Measurements from ENCODE around the gene YKT6. TPM values are rescaled to one million over a fixed set of nuclear protein-coding genes. Genes with fewer than 3 reads are reported as not detected.

YKT6 gene
- total and polyA plus RNA-seq, 2 donors = 25.3 to 58.0 TPM

DNA sequence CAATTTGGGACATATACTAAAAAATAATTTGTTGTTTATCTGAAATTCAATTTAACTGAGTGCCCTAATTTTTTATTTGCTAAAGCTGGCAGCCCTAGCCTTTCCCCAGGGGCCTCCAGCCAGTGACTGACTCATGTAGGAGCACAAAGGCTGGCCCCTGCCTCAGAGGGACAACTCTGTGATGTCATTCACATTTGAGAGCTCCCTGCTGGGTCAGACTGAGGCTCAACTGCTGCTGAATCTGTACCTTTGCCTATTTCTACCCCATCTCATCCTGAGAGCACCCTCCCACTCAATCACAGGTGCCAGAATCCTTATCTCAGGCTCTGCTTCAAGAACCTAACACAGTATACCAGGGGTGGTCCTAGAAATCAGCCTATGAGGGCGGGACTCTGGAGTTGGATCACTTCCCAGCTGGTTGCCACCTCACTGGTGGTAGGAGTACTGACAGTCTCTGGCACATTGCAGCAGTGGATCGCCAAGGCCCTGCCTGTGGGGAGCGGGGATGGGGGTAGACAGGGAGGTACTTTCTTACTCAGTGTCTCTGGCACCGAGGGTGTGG is 23.1 kb upstream of the YKT6 start:
- Histone ChIP-seq H3K4me3 (ENCODE audit: low read depth, low read length) (no peak overlapping the region), H3K36me3 (ENCODE audit: insufficient read depth) (no peaks in the 10 kb centered on the region), H3K4me1 (ENCODE audit: insufficient read depth) (no peaks in the 10 kb centered on the region), H3K27ac (ENCODE audit: low read depth) (no peak overlapping the region)
- no peak for DNase-seq (ENCODE audit: extremely low spot score)
- WGBS = 75% methylated on average over 4 of the region's 4 CpGs

DNA sequence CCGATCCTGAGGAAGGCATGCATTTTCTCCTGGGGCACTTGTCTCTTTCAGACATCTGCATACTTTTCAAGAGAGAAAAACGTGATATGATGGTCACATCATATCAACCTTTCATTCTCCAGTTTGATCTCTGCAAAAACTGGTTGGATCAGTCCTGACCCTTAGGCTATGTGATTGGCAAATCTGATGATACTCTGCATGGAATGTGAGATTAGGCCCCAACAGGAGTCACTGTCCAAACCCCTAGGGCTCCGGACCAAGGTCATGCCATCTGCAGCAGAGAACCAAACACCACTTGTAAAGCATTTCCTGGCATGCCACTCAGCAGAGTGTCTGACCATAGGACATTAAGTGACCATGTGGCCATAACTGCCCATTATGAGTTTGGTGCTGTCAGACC is 20.1 kb upstream of the YKT6 start:
- DNase-seq (ENCODE audit: extremely low spot score) = no peak
- H3K4me1 ChIP-seq (ENCODE audit: insufficient read depth) = no peaks in the 10 kb centered on the region
- no peak overlapping the region for H3K27ac ChIP-seq (ENCODE audit: low read depth)
- H3K36me3 ChIP-seq (ENCODE audit: insufficient read depth) = no peaks in the 10 kb centered on the region
- WGBS = 51% methylated on average over 3 of the region's 3 CpGs
- H3K4me3 ChIP-seq (ENCODE audit: low read depth, low read length) = no peak overlapping the region

DNA sequence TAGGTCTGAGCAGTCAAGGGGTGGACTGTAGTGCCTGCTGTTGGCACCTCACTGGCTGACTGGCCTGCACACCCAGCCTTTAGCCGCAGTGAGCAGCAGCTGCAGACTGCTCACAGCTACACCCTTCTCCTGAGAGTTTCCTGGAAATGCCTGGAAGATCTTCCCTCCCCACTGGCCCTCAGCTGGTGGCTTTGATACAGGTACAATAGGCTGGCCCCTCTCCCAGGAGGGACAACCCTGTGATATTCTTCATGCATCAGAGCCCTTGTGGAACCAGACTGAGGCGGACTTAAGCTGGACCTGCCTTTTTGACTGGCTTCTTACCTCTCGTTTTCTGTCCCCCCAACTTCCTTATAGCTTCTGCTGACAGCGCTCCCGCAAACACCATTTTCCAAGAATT is 18.0 kb upstream of the YKT6 start:
- 81% methylated on average over 5 of the region's 5 CpGs for WGBS
- Histone ChIP-seq H3K4me1 (ENCODE audit: insufficient read depth) (no peaks in the 10 kb centered on the region), H3K27ac (ENCODE audit: low read depth) (no peak overlapping the region), H3K36me3 (ENCODE audit: insufficient read depth) (no peaks in the 10 kb centered on the region), H3K4me3 (ENCODE audit: low read depth, low read length) (no peak overlapping the region)
- DNase-seq (ENCODE audit: extremely low spot score) = no peak

DNA sequence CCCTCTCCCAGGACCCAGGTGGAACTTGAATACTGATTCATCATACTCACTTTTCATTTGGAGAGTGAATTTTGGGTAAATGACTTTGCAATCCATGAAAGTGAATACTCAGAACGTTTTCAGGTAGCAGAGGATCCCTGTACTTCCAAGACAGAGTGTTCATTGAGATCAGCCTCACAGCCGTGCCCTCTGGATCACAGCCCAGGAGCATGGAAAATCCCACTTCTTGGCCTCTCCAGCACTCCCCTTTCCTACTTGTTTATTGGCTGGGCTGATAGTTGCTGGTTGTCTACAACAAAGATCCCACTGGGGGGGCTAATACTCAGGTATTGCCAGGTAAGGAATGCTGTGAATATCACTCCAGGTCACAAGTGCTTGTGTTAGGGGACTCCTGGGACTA is 17.4 kb upstream of the YKT6 start:
- Histone ChIP-seq H3K4me1 (ENCODE audit: insufficient read depth) (no peaks in the 10 kb centered on the region), H3K4me3 (ENCODE audit: low read depth, low read length) (no peak overlapping the region), H3K27ac (ENCODE audit: low read depth) (no peak overlapping the region), H3K36me3 (ENCODE audit: insufficient read depth) (no peaks in the 10 kb centered on the region)
- WGBS = 27% methylated on average over 2 of the region's 2 CpGs
- no peak for DNase-seq (ENCODE audit: extremely low spot score)

DNA sequence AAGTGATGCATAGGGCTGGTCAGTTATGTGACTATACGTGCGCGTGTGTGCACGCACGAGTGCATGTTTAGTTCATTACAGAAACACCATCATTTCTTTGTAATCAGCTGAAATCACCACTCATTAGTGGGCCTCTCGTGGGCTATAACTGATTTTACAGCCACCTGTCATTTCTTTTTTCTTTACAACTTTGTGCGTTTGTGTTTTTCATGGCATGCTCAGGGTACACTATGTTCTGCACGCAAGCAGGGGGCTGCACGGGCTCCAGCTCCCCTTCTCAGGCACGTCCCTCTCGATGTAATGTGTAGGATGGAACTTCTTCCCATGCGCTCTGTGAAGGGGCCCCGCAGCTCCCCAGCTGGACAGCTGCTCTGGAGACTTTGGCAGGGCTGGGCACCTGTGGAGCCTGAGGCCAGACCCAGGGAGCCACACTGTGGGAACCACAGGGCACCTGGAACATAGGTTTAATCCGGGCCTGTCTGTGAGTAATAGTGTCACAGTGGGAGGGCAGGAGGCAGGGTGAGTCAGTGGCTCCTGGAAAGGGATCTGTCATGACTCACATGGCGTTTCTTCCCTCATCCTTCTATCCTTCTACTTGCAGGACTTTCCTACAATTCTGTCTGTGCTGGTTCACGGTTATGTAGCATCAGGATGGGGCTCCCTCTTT is 16.4 kb upstream of the YKT6 start:
- Histone ChIP-seq H3K4me1 (ENCODE audit: insufficient read depth) (no peaks in the 10 kb centered on the region), H3K4me3 (ENCODE audit: low read depth, low read length) (no peak overlapping the region), H3K36me3 (ENCODE audit: insufficient read depth) (no peaks in the 10 kb centered on the region), H3K27ac (ENCODE audit: low read depth) (no peak overlapping the region)
- no peak for DNase-seq (ENCODE audit: extremely low spot score)
- 61% methylated on average over 16 of the region's 16 CpGs for WGBS

GRCh38 chr7:44184873-44185446 is 15.8 kb upstream of the YKT6 start:
- H3K27ac ChIP-seq (ENCODE audit: low read depth) = no peak overlapping the region
- H3K4me1 ChIP-seq (ENCODE audit: insufficient read depth) = no peaks in the 10 kb centered on the region
- H3K36me3 ChIP-seq (ENCODE audit: insufficient read depth) = no peaks in the 10 kb centered on the region
- DNase-seq (ENCODE audit: extremely low spot score) = no peak
- WGBS = 90% methylated on average over 2 of the region's 2 CpGs
- H3K4me3 ChIP-seq (ENCODE audit: low read depth, low read length) = no peak overlapping the region

GRCh38 chr7:44185729-44186128 is 15.0 kb upstream of the YKT6 start:
- H3K36me3 ChIP-seq (ENCODE audit: insufficient read depth) = no peaks in the 10 kb centered on the region
- H3K4me3 ChIP-seq (ENCODE audit: low read depth, low read length) = no peak overlapping the region
- no peak overlapping the region for H3K27ac ChIP-seq (ENCODE audit: low read depth)
- H3K4me1 ChIP-seq (ENCODE audit: insufficient read depth) = no peaks in the 10 kb centered on the region
- WGBS = 90% methylated on average over 5 of the region's 5 CpGs
- no peak for DNase-seq (ENCODE audit: extremely low spot score)

DNA sequence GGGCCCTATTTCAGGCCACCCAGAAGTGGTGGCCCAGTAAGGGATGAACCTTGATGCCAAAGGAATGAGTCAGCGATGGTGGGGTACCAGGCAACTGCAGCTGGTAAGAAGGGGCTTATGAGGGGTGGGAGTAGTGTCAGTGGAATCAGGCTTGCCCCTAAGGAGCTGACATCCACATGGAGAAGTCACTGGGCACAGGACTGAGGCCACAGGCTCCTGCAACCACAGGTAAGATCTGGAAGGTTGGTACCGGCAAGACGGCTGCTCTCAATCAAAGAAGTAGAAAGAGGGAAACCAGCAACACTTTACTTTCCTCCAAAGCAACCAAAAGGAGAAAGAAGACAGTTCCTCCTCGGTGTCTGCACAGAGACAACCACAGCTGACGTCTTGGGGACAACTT is 14.0 kb upstream of the YKT6 start:
- H3K4me1 ChIP-seq (ENCODE audit: insufficient read depth) = no peaks in the 10 kb centered on the region
- H3K27ac ChIP-seq (ENCODE audit: low read depth) = no peak overlapping the region
- no peak for DNase-seq (ENCODE audit: extremely low spot score)
- H3K4me3 ChIP-seq (ENCODE audit: low read depth, low read length) = no peak overlapping the region
- 83% methylated on average over 5 of the region's 5 CpGs for WGBS
- no peaks in the 10 kb centered on the region for H3K36me3 ChIP-seq (ENCODE audit: insufficient read depth)

GRCh38 chr7:44187636-44188416 is 13.0 kb upstream of the YKT6 start:
- Histone ChIP-seq H3K4me3 (ENCODE audit: low read depth, low read length) (no peak overlapping the region), H3K27ac (ENCODE audit: low read depth) (no peak overlapping the region), H3K4me1 (ENCODE audit: insufficient read depth) (no peaks in the 10 kb centered on the region), H3K36me3 (ENCODE audit: insufficient read depth) (no peaks in the 10 kb centered on the region)
- WGBS = 46% methylated on average over 9 of the region's 9 CpGs
- no peak for DNase-seq (ENCODE audit: extremely low spot score)

DNA sequence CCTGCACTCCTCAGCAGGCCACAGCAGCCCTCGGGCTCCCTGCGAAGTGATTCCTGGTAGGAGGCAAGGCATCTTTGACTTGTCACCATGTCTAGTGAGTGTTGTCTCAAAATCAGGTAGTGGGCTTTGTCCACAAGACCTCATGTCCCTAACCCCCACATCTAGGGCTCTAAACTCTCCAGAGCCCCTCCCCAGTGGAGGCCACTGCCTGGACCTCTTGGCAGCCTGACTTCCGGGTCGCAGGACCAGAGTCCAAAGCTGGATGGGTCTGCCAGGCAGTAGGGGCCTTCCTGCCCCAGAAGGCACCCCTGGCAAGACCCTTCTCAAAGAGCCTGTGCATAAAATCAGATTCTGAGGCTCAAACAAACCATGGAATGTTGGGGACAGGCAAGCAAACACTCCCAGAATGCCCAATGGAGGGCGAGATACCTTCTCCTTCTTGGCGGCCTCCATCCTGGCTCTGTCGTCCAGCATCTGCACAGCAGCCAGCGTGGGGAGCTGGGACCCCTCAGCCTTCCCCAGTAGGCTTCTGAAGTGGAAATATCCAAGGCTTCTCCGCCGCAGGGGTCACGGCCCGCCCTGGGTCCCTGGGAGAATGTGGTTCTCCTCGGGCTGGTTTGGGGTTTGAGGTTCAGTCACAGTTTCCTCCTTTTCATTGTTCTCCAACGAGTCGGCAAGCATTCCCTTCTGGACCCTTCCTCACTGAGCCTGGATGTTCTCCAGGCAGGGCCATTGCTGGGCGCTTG is 12.1 kb upstream of the YKT6 start:
- WGBS = 83% methylated on average over 16 of the region's 16 CpGs
- DNase-seq (ENCODE audit: extremely low spot score) = no peak
- H3K27ac ChIP-seq (ENCODE audit: low read depth) = no peak overlapping the region

GRCh38 chr7:44189286-44189992 is 11.3 kb upstream of the YKT6 start, which contains the start of gene GCK:
GCK (minus strand) TSS chr7:44189439; CDS start chr7:44188953, 486 bp downstream.
- H3K4me3 ChIP-seq (ENCODE audit: low read depth, low read length) = no peak within 1 kb of the TSS
- no peaks in the 10 kb centered on the region for H3K4me1 ChIP-seq (ENCODE audit: insufficient read depth)
- H3K27ac ChIP-seq (ENCODE audit: low read depth) = no peak within 1 kb of the TSS
- no peaks in the 10 kb centered on the region for H3K36me3 ChIP-seq (ENCODE audit: insufficient read depth)
- 81% methylated on average over 11 of the region's 11 CpGs for WGBS
- no peak for DNase-seq (ENCODE audit: extremely low spot score)

More for the DNA sequence above, 12.1 kb upstream of the YKT6 start:
- H3K4me3 ChIP-seq (ENCODE audit: low read depth, low read length) = no peak overlapping the region
- no peaks in the 10 kb centered on the region for H3K4me1 ChIP-seq (ENCODE audit: insufficient read depth)
- no peaks in the 10 kb centered on the region for H3K36me3 ChIP-seq (ENCODE audit: insufficient read depth)

- WGBS = 76% methylated on average over 14 of the region's 14 CpGs
- no peak for DNase-seq (ENCODE audit: extremely low spot score)
- H3K36me3 ChIP-seq (ENCODE audit: insufficient read depth) = no peaks in the 10 kb centered on the region
- no peak overlapping the region for H3K27ac ChIP-seq (ENCODE audit: low read depth)
- no peak overlapping the region for H3K4me3 ChIP-seq (ENCODE audit: low read depth, low read length)
- no peaks in the 10 kb centered on the region for H3K4me1 ChIP-seq (ENCODE audit: insufficient read depth)
These were observed 10.5 kb upstream of the YKT6 start for GRCh38 chr7:44189993-44190872.

All from urinary bladder (tissue), 4 donors.